ENCODE results near the gene CACYBP.

Gene CACYBP

DNA sequence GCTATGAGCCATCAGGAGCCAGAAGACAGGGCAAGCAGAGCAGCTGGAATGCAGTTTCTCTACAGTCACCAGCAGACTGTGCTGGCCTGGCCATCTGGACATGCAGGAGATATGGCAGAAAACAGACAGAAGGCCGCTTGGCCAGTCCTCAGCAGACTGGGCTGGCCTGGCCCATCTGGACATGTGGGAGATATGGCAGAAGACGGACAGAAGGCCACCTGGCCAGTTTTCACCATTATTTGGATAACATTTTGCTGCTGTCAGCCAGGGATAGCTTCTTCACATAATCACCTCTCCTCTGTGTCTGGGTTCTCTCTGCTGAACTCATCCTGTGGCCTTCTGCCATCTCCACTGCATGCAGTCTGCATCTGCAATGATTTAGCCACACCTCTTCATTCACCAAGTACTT, 25.0 kb upstream of the CACYBP start:
- no peak for DNase-seq (ENCODE audit: low read depth)

DNA sequence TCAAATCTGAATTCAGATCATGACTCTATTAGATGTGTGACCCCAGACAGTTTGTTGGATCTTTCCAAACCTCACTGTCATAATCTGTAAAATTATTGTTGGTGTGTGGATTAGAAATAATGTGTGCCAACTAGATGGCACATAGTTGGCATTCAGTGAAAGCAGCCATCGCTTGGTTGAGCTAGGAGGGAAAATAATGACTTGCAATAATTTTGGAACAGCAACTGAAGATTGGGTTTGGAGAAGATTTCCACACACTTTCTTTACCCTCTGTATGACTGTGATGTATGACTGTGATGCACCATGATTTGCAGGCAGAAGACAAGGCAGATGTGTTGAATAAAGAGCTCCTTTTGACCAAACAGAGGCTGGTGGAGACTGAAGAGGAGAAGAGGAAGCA, 24.0 kb upstream of the CACYBP start:
- DNase-seq (ENCODE audit: low read depth): no peak

DNA sequence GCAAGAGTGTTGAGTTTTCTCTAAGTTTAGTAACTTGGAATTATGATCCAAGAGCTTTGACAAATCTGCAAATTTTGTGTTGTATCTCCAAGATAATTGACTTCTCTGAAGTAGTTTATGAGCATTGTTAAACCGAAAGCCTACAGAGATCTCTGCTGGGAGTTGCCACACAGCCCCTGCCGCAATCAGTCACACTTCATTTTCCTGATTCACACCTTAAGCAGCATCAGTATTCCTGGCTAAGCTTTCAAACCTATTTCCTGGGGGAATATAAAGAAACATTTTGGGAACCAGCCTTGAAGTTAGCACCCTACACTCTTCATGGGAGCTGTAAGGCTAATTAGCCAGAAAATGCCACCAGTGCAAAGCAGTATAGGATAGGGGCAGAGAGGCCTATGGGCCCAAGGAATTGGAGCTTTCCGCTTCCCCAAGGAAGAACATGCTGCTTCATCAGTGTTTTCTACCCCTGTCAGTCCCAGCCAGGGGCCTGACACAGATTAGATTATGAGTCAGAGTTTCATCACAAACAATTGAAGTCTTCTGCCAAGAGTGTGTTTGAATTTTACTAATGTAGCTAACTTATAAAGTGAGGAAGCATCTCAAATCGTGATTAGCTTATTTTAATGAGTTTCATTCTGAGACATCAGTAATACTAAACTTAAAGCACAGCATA, 23.2 kb upstream of the CACYBP start:
- peak; percentile 80 for DNase-seq (ENCODE audit: low read depth)

DNA sequence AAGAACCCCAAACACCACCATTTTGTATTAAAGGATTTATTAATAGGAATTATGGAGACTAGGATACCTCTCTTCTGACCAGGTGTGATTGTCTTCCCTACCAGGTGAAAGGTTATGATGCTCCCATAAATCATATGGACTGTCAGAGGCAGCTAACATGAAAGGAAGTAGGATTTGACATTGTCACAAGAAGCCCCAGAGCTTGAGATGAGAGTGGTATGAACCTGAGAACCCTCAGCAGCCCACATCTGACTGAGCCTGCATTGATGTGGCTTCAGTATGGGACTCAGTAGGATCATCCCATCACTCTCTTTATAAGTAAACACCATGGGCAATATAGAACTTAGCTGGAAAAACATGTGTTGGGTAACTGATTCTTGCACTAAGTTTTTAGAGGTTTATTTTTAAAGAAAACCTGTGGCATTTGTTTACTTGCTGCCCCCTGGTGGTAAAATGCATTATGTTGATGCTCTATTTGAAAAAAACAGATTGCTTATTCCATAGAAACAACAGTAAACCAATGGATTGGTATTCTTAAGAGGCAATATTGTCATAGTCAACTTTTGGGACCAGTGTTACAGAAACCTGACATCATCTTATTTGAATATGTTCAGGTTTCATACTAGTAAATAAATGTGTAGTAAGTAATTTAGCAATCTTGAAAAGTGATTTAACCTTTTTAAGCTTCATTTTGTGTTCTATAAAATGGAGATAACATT, 16.6 kb upstream of the CACYBP start:
- peak; percentile 63 for DNase-seq (ENCODE audit: low read depth)

DNA sequence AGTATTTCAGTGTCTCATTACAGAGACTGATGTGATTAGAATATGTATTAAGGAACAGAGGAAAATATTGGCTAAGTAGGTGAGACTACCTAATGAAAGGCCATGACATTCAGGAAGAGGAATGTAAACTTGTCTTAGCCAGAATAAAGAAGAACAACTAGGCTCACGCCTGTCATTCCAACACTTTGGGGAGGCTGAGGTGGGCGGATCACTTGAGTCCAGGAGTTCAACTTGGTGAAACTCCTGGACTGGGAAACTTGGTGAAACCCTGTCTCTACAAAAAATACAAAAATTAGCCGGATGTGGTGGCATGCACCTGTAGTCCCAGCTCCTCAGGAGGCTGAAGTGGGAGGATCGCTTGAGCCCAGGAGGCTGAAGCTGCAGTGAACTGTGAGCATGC, 14.8 kb upstream of the CACYBP start:
- DNase-seq (ENCODE audit: low read depth): no peak

DNA sequence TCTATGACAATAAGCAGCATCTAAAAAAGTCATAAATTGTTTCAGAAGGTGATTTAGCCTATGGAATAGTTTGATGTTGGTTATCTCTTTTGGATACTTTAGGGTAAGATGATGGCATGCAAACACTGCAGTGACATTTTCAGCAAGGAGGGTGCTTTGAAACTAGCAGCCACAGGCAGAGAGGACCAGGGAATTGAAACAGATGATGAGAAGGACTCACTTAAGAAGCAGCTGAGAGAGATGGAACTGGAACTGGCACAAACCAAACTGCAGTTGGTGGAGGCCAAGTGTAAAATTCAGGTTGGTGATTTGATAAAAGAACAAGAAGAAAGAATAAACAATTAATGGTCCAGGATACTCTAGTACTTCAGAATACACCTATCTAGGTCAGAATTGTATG, 11.2 kb upstream of the CACYBP start:
- no peak for DNase-seq (ENCODE audit: low read depth)

DNA sequence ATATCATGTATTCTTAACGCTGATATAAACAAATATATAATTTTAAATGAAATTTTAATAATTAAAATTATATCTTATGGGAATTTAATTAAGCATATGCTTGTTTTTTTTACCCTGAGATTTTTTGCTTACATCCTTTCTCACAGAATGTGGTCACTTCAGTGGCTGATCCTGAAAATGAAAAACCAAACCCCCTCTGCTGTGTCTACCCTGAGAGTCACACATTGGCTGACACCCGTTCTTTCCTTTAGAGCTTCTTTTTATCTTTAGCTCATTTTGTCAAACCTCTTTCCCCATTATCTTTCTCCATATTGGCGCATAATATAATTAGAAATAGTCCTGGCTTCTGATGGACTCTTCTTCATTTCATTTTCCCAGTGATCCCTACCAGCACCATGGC, 10.8 kb upstream of the CACYBP start:
- DNase-seq (ENCODE audit: low read depth): no peak

DNA sequence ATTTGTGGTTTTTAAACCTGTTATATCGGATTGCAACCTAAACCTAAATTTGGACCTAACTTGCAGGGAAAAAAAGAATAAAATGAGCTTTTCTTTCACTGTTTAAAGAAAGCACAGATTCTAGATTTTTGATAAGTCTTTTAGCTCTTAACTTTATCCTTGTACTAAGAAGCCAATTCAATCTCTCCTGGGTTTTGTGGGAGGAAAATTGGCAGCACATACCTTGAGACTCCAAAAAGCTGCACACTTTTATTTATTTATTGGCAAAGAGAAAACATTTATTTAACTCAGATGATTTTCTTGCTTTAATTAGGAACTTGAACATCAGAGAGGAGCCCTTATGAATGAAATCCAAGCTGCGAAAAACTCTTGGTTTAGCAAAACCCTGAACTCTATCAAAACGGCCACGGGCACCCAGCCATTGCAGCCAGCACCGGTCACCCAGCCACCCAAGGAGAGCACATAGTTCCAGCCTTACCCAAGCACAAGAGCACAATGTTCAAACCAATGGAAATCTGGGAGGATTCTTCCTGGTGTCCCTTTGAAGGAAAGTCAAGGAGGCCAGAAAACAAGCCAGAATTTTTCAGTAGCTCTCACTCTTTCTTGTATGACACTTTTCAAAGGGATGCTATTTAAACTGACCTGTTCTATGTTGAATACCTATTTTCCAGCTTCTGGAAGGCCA, 10.1 kb upstream of the CACYBP start:
- DNase-seq (ENCODE audit: low read depth): no peak

DNA sequence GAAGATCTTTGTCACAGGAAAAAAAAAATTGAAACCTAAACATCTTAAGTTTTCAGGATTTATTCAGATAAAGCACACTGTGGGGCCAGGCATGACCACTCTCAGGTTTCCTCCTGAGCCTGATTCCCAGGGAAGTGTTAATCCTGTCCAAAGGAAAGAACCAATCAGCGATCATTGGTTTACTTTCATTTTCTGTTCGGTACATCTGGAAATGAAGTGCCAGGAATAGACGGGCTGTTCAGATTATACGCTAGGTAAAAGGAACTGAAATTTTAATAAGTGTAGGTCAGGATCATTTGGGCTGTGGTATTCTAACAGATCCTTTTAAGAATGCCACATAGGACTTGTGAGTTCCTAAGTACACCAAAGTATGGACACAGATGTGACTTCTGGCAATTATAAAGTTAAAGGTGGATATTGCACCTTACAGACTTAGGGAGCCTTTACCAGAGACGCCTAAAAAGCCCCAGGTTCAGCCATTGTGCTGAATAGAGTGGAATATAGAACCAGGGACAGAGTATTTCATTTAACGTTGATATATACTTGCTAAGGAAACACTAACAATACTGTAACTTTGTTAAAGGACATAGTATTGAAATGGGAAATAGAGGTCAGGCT, 9.3 kb upstream of the CACYBP start:
- peak; percentile 67 for DNase-seq (ENCODE audit: low read depth)

DNA sequence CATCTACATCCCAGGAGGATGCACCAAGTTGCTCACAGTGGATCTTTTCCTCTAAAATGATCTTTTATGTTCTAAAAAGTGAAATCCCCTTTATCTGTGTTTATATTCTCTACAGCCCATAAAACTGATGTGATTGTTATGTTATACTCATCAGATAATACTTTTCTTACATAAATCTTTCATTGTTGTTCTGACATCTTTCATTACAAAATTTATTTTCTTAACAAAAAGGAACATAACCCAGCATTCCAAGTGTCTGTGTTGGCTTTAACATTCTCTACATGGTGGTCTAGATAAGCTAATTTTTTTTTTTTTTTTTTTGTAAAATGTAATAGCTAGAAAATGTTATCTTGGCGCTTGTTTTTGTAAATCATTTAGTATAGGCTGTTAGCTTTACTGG, 8.3 kb upstream of the CACYBP start:
- DNase-seq (ENCODE audit: low read depth): no peak

DNA sequence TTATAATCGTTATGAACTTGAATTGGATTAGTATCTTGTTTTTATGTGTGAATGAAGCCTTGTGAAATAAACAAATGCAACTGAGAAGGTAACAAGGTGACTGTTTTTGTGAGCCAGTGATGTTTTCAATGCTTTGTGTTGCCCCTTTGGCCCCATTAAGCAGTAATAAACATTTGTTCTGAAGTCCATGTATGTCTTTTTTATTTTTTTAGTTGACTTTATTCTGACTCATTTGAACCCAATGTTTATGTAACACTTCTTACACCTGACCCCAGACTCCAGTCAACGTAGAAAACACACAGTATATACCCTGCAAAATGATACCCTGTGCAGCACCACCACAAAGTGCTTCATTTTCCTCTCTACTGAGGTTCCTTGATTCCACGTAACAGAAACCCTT, 4.6 kb upstream of the CACYBP start:
- no peak for DNase-seq (ENCODE audit: low read depth)

DNA sequence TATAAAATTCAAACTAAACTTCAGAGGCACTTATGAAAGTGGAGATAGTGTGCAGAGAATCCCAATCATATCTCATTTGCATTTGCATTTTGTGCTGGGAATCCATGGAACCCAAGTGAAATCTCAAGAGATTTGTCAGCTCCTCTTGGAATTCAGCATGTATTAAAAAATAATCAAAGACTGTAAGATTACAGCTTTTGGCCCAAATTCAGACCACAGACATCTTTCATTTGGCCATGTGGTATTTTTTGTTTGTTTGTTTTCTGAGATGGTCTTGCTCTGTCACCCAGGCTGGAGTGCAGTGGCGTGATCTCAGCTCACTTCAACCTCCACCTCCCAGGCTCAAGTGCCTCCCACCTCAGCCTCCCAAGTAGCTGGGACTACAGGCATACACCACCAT, 3.8 kb upstream of the CACYBP start:
- DNase-seq (ENCODE audit: low read depth): no peak

DNA sequence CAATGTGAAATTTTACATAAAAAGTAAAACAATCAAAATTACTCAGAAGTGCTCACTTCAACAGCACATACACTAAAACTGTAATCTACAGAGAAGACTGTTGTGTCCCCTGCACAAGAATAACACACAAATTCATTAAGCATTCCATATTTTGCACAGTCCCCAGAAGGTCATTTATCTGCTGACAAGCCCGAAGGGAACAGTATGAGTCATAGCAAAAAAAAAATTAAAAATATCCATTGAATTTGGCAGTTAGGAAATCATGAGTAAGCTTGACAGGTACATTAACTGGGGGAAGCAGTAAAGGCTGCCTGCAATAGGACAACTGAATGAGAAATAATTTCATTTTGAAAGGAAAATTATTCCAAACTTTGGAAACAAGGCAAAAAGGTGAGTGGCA, 3.3 kb upstream of the CACYBP start:
- DNase-seq (ENCODE audit: low read depth): peak; percentile 44

DNA sequence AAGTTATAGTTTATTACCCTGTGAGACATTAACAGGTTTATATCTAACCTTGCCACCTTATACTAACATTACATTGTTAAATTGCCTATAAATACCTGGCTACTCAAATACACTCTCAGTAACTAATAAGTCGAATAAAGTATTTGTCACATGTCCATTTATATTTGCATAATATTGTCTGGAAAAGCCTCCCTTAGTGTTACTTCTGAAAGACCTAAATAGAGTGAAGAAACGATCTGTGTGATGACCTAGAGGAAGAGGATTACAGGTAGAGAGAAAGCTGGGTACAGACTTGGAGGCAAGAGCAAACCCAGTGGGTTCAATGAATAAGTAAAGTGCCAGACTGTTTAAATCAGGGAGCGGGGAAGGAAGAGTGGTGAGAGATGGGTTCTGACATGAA, 2.7 kb upstream of the CACYBP start:
- DNase-seq (ENCODE audit: low read depth): no peak

DNA sequence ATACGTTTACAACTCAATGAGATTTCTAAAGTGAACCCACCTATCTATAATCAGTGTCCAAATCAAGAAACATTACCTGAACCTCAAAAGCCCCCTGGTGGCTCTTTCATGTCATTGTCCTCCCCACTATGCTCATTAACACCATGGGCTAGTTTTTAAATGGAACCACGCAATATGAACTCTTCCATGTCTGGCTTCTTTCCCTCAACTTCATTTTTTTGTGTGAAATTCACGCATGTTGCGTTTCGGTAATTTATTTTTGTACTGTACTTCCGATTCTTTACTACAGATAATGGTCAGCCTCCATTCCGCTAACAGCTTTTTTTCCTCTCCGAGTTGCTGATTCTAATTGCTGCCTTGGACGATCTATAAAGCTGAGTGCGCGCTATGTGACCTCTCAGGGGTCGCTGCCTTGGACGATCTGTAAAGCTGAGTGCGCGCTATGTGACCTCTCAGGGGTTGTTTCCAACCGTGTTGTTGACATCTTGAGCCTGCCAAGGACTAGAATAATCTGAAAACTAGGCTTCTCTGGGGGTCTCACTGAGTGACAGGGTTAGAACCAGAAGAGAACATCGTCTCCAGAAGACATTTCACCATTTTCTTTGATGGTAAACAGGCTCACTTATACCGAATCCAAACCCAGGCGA, 1.1 kb upstream of the CACYBP start:
- peak; percentile 52 for DNase-seq (ENCODE audit: low read depth)

DNA sequence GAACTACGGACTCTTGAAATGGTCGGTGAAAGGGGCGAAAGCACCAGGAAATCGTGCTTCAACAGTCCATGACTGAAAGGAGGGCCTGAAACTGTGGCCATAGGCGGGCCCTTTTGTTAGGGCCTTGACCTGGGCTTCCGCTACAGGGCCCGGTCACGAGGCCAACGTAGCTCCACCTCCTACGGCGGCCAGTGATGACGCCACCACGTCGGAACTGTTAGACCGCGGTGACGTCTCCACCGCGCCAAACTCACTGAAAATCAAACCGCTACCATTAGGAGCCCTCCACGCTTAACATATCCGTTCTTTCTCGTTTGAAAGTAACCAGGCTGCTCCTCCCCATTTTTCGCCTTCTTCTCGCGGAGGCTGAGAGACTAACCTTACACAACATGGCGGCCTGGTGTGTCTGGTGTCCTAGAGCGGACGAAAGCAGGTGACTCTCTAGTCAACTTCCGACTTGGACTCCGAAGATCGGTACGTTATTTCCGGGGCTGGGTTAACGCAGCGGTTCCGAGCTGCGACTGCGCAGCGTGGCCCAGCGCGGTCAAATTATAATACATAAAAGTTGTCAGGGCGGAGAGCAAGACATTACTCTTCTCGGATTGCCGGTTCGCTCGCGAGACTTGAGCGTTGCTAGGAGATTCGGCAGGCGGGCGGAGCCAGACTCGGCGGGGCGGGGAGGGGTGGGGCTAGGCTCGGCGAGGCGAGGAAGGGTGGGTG, 371 bp upstream of the CACYBP start:
- DNase-seq (ENCODE audit: low read depth): peak; percentile 99

DNA sequence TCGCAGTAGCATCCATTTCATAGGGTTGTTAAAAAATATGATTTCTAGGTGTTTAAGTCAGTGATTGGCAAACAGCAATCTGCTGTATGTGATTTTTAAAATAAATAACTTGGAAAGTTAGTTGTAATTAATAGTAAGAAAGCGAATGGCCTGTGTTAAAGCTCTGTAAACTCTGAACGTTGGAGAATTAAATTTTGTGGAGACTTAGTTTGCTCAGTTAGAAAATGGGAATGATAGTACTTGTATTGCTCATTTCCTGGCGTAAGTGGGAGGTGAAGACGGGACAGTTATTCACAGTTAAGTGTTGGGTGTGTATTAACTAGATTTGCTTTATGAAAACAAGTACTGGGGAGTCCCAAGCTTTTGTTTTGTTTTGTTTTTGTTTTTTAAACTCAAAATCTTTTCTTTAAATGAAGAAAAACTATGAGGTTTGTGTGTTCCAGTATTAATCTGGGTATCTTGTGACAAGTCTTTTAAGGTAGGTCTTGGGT, 995 bp downstream of the CACYBP start:
- DNase-seq (ENCODE audit: low read depth): no peak

DNA sequence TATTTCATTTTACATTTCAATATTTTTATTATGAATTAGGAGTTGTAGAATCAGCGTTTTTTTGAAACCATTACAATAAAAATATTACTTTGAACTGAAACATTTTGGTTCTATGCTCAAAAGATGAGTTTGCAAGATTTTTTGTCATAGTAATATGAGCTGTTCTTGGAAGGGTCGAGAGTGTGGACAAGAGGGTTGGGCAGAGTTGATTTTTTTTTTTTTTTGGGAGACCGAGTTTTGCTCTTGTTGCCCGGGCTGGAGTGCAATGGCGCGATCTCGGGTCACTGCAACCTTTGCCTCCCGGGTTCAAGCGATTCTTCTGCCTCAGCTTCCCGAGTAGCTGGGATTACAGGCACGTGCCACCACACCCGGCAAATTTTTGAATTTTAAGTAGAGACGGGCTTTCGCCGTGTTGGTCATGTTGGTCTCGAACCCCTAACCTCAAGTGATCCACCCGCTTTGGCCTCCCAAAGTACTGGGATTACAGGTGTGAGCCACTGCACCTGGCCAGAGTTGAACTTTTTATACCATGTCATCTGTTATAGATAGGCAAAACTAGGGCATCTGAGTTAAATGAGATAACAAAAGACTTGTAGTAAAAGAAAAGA, 3.3 kb downstream of the CACYBP start:
- no peak for DNase-seq (ENCODE audit: low read depth)

DNA sequence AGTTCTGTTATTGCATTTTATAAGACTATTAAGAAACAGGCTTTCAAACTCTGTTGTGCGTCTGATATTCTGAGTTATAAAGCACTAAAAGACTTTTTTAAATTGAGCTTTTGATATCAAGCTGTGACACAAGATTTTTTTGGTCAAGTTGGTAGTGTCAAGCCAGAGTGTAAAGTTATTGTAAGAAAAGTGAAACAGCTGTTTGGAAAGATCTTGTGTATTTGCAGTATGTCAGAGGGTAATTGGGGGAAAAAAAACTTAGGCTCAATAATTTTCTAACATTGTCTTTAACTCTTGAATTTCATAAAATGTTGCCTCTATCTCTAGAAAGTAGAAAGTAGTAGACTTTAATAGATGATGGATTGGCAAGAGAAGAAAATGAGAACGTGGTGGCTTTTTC, 3.8 kb downstream of the CACYBP start:
- no peak for DNase-seq (ENCODE audit: low read depth)

DNA sequence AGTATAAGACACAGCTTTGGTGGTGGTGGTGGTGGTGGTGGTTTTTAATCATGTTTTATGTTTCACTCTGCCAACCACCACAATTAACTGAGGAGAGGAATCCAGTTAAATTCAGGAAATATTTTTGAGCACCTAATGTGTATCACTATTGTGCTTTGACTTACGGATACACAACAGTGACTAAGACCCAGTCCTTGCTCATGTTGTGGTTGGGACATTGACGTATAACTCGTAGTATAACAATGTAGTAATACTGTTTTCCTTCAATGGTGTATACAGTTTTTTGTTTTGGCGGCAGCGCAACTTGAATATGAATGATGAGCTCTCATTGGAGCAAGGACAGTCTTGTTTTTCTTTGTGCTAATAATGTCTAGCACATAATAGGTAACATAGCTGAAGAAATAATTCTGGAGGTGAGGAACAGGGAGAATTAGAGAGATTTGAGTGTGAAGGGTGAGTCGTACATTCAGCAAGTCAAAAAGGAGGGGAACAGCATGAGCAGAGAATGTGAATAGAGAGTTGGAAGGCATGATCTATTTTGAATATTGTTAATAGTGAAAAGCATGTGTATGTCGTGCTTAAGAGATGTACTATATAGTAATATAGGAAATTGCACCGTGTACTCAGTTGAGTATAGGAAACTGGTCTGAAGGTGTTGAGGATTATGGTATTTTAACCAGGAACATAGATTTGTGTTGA, 5.5 kb downstream of the CACYBP start:
- DNase-seq (ENCODE audit: low read depth): peak; percentile 73

DNA sequence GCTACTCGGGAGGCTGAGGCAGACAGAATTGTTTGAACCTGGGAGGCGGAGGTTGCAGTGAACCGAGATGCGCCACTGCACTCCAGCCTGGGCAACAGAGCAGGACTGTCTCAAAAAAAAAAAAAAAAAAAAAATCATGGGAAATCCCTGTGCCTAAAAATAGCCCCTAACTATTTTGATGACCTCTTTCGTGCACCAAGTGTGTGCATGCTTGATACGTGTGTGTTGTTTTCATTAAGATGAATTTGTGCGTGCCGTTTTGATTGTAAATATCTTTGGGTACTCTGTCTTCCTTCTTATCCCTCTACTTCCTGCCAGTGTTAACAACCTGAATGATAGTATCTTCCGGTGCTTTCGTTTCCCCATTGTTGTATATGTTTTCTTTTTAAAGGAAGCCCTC, 9.8 kb downstream of the CACYBP start:
- DNase-seq (ENCODE audit: low read depth): no peak

Measured in amniotic epithelial cell (primary cell).